ENCODE data around the gene MN1.
A peak's percentile ranks its signal among the peaks of the same experiment; 100 is the strongest.

Gene MN1

DNA sequence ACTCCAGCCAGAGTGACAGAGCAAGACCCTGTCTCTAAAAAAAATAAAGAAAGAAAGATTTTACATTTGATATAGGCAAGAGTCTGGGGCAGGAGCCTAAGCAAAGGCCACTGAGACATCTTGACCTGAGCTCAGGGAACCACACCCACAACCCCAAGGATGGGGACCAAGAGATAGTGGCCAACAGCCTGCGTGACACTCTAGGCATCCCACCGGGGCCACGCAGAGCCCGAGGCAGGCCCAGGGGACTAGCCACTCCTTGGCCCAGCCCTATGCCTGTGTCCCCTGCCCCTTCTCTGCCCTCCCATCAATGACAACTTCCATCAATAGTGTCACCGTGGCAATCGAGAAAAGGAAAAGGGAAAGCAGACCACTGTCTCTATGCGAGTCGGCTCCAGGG lies 41.1 kb downstream of the MN1 start:
- TF ChIP-seq, protein P1, sequence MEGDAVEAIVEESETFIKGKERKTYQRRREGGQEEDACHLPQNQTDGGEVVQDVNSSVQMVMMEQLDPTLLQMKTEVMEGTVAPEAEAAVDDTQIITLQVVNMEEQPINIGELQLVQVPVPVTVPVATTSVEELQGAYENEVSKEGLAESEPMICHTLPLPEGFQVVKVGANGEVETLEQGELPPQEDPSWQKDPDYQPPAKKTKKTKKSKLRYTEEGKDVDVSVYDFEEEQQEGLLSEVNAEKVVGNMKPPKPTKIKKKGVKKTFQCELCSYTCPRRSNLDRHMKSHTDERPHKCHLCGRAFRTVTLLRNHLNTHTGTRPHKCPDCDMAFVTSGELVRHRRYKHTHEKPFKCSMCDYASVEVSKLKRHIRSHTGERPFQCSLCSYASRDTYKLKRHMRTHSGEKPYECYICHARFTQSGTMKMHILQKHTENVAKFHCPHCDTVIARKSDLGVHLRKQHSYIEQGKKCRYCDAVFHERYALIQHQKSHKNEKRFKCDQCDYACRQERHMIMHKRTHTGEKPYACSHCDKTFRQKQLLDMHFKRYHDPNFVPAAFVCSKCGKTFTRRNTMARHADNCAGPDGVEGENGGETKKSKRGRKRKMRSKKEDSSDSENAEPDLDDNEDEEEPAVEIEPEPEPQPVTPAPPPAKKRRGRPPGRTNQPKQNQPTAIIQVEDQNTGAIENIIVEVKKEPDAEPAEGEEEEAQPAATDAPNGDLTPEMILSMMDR (IDR thresholded peaks at IDR 0.05) = no peak
- intact Hi-C loops (cut with DNase I; ENCODE audit: low total_unique reads) = no loop called here
- no peak for DNase-seq

GRCh38 chr22:27757928-27758525 lies 43.5 kb downstream of the MN1 start:
- peak overlapping the region; percentile 57 to 85 for H3K27ac ChIP-seq
- TF ChIP-seq, protein P1 (IDR thresholded peaks at IDR 0.05) = no peak

More for the DNA sequence above, 41.1 kb downstream of the MN1 start:
- H3K4me3 ChIP-seq = no peak overlapping the region
- peaks cover 0 to 3% (median 2%) of the 10 kb centered on the region in 3 donors for H3K36me3 ChIP-seq
- H3K4me1 ChIP-seq = peaks cover under 1 to 68% (median 33%) of the 10 kb centered on the region in 4 donors
- no peaks in the 10 kb centered on the region for H3K27me3 ChIP-seq
- no peaks in the 10 kb centered on the region for H3K9me3 ChIP-seq
- H3K27ac ChIP-seq = peak overlapping the region in 1 of 2 donors; percentile 85

DNA sequence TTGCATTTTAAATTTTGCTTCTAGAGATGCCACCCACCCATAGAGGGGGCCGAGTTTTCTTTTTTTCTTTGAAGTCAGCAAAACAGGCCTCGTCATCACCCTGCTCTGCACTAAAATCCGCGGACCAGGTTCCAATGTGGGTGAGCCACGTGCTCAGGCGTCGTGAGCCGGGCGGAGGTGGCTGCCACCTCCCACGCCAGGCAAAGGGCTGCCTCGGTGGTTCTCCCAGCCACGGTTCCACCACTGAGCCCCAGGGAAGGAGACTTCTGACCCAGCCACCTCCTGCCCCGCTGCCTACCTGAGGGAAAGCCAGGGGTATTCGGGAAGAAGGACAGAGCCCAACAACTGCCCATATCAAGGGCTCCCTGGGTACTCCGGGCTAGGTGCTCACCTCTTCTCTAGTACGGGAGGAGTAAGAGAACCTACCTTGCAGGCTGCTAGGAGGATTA lies 45.3 kb downstream of the MN1 start:
- Histone ChIP-seq H3K4me1 (peaks cover 17 to 80% (median 50%) of the 10 kb centered on the region in 4 donors), H3K4me3 (no peak overlapping the region), H3K27me3 (no peaks in the 10 kb centered on the region), H3K9me3 (no peaks in the 10 kb centered on the region), H3K36me3 (no peaks in the 10 kb centered on the region), H3K27ac (peak overlapping the region; percentile 57 to 85)
- TF ChIP-seq, protein P1 (IDR thresholded peaks at IDR 0.05) = no peak
- intact Hi-C loops (cut with DNase I; ENCODE audit: low total_unique reads) = no loop called here
- DNase-seq = no peak

More at GRCh38 chr22:27757928-27758525, 43.5 kb downstream of the MN1 start:
- H3K4me1 ChIP-seq = peaks cover 11 to 80% (median 55%) of the 10 kb centered on the region in 4 donors
- no peaks in the 10 kb centered on the region for H3K36me3 ChIP-seq
- H3K9me3 ChIP-seq = no peaks in the 10 kb centered on the region
- no peak for DNase-seq
- H3K27me3 ChIP-seq = no peaks in the 10 kb centered on the region
- intact Hi-C loops (cut with DNase I; ENCODE audit: low total_unique reads) = no loop called here
- H3K4me3 ChIP-seq = no peak overlapping the region

- no peaks in the 10 kb centered on the region for H3K9me3 ChIP-seq
- no peaks in the 10 kb centered on the region for H3K27me3 ChIP-seq
- DNase-seq = no peak
- H3K36me3 ChIP-seq = no peaks in the 10 kb centered on the region
- H3K4me1 ChIP-seq = peaks cover 17 to 81% (median 53%) of the 10 kb centered on the region in 4 donors
- TF ChIP-seq, protein P1 (IDR thresholded peaks at IDR 0.05) = no peak
- H3K27ac ChIP-seq = peak overlapping the region; percentile 57 to 85
- H3K4me3 ChIP-seq = no peak overlapping the region
- intact Hi-C loops (cut with DNase I; ENCODE audit: low total_unique reads) = no loop called here
These were observed 45.9 kb downstream of the MN1 start for GRCh38 chr22:27755521-27756211.

GRCh38 chr22:27754888-27755480 lies 46.6 kb downstream of the MN1 start:
- H3K9me3 ChIP-seq = no peaks in the 10 kb centered on the region
- intact Hi-C loops (cut with DNase I; ENCODE audit: low total_unique reads) = loop anchor here (5.0 kb wide), 1 partner anchor 37 kb away; no protein-coding TSS in a partner anchor
- peaks cover 17 to 88% (median 59%) of the 10 kb centered on the region in 4 donors for H3K4me1 ChIP-seq
- H3K36me3 ChIP-seq = no peaks in the 10 kb centered on the region
- H3K27me3 ChIP-seq = no peaks in the 10 kb centered on the region
- H3K4me3 ChIP-seq = no peak overlapping the region
- DNase-seq = no peak
- TF ChIP-seq, protein P1 (IDR thresholded peaks at IDR 0.05) = no peak
- peak overlapping the region; percentile 57 to 85 for H3K27ac ChIP-seq
